HepG2 (cell line): ENCODE results near the gene JAGN1. TPM values are rescaled to one million over a fixed set of nuclear protein-coding genes. Genes with fewer than 3 reads are reported as not detected.

Source experiments
- ATAC-seq: fragments of 200-7000 bp; cut with Tn5 transposase; 3 replicates; pipeline ENCODE4 v1.9.1; 2020; ENCODE audit warnings: mild to moderate bottlenecking, moderate library complexity
- BruUV-seq: library from RNA; stranded (reverse); fragments of 400-500 nt; replicated peaks from 2 replicates; lab custom pipeline; 2021; lab: Mats Ljungman, UMichigan
- CTCF ChIA-PET: fragments of 300-600 bp; formaldehyde crosslinking; extraction: SDS; loops from one replicate; lab custom pipeline; 2021; ENCODE audit warnings: low total read pairs, inconsistent platforms, low intra/inter-chr PET ratio; lab: Yijun Ruan, JAX
- POLR2A ChIA-PET: fragments of 350-600 bp; sonication (Branson Sonifier 250); formaldehyde crosslinking; loops from one replicate; lab custom pipeline; 2020; ENCODE audit warnings: antibody characterized with exemption, inconsistent platforms; lab: Yijun Ruan, JAX
- DNase-seq: peaks from one replicate; pipeline ENCODE4 v3.0.0-alpha.2; 2015; ENCODE audit warnings: low spot score
- FAIRE-seq: peaks from 3 replicates; lab custom pipeline; 2011; peaks lifted over from hg19 to GRCh38; lab: Jason Lieb, UNC
- H2AFZ ChIP-seq: one replicate; pipeline ENCODE4 v1.6.1; 2011; ENCODE audit warnings: low read length, inconsistent platforms
- H3K27ac ChIP-seq: fragments of 300-600 bp; 3 replicates; pipeline ENCODE4 v1.8.0; 2011; ENCODE audit warnings: mixed run types, mild to moderate bottlenecking, mixed read lengths, low read length, inconsistent platforms; ENCODE audit not compliant: insufficient read depth; ENCODE audit errors: extremely low read length
- H3K27me3 ChIP-seq, 2 experiments: fragments of 200-600 bp in 1 of 2; 2 replicates in 1 of 2; 3 replicates in 1 of 2; pipeline versions ENCODE4 v1.6.0 to v1.8.0; 2011; ENCODE audit warnings: low read length in 2 of 2, mild to moderate bottlenecking in 2 of 2, moderate library complexity in 2 of 2, inconsistent platforms in 1 of 2; ENCODE audit not compliant: insufficient read depth in 2 of 2, control insufficient read depth in 1 of 2
- H3K36me3 ChIP-seq, 2 experiments: fragments of 200-600 bp in 1 of 2; replicated peaks in 1 of 2; 2 replicates in 1 of 2; 3 replicates in 1 of 2; pipeline versions ENCODE4 v1.5.1 to v1.8.0; 2011; ENCODE audit warnings: low read length in 2 of 2, inconsistent platforms in 1 of 2; ENCODE audit not compliant: insufficient read depth in 2 of 2, control insufficient read depth in 1 of 2
- H3K4me1 ChIP-seq: 2 replicates; pipeline ENCODE4 v1.5.1; 2012; ENCODE audit warnings: low read length, inconsistent platforms; ENCODE audit not compliant: insufficient read depth
- H3K4me2 ChIP-seq: 2 replicates; pipeline ENCODE4 v1.6.0; 2011; ENCODE audit warnings: low read depth, low read length, inconsistent platforms
- H3K4me3 ChIP-seq, 3 experiments: fragments of 200-600 bp in 1 of 3; sonication (generic), shearing (Covaris generic) in 1 of 3; replicated peaks in 1 of 3; 2 replicates each; pipeline ENCODE4 v1.5.1; 2011 to 2016; ENCODE audit warnings: low read length in 3 of 3, inconsistent platforms in 2 of 3, low read depth in 2 of 3, mild to moderate bottlenecking in 2 of 3, control low read depth in 1 of 3, mixed read lengths in 1 of 3; ENCODE audit not compliant: insufficient read depth in 1 of 3
- H3K79me2 ChIP-seq: one replicate; pipeline ENCODE4 v1.6.1; 2011; ENCODE audit warnings: low read length, inconsistent platforms; ENCODE audit not compliant: insufficient read depth
- H3K9ac ChIP-seq: 2 replicates; pipeline ENCODE4 v1.6.0; 2011; ENCODE audit warnings: mild to moderate bottlenecking, low read depth, low read length, inconsistent platforms; ENCODE audit not compliant: insufficient read depth
- H3K9me3 ChIP-seq: 2 replicates; pipeline ENCODE4 v1.5.1; 2012; ENCODE audit warnings: mild to moderate bottlenecking, low read length
- H4K20me1 ChIP-seq: 2 replicates; pipeline ENCODE4 v1.6.0; 2011; ENCODE audit warnings: inconsistent platforms, mild to moderate bottlenecking, low read length, moderate library complexity; ENCODE audit not compliant: insufficient read depth
- GLI4 ChIP-seq: sonication (generic); formaldehyde crosslinking; IDR thresholded peaks from 2 replicates; pipeline ENCODE4 v1.5.1; 2020; ENCODE audit warnings: missing genetic modification reagents, mild to moderate bottlenecking, moderate library complexity, borderline replicate concordance
- RAD21 ChIP-seq: fragments of 450-650 bp; formaldehyde crosslinking; IDR thresholded peaks from 2 replicates; pipeline ENCODE4 v1.5.0; 2020; ENCODE audit warnings: mild to moderate bottlenecking
- STAG1 ChIP-seq: sonication (generic); formaldehyde crosslinking; IDR thresholded peaks from 2 replicates; pipeline ENCODE4 v1.4.0; 2020; ENCODE audit warnings: missing genetic modification reagents
- WGBS: methylation state at CpG from one replicate; pipeline ENCODE4 v1.1.6; 2017; ENCODE audit warnings: low lambda C conversion rate; 5-methylcytosine and 5-hydroxymethylcytosine counted together
- in situ Hi-C: cut with HindIII; loops from 2 replicates; pipeline ENCODE4 v1.10.0; 2017; ENCODE audit warnings: low pct_unique_long_range_greater_than_20kb; ENCODE audit not compliant: extremely low pct_ligation_motif_present
- intact Hi-C: fragments of 100-400 bp; cut with micrococcal nuclease; formaldehyde crosslinking; loops from one replicate; pipeline ENCODE4 v1.10.0; 2022; ENCODE audit not compliant: unreplicated experiment
- polyA plus RNA-seq, 8 experiments: library from polyadenylated mRNA; depleted of rRNA in 3 of 8; stranded (reverse) in 7 of 8; unstranded in 1 of 8; fragments of >200 nt; fragmentation: Illumina TruSeq in 4 of 8; extraction: Trizol in 4 of 8; gene quantifications; 2 replicates each; pipeline versions ENCODE4 v1.2.1 to v1.2.3, GENCODE V29; 2011 to 2016; ENCODE audit warnings: low read depth in 4 of 8, missing spikeins in 1 of 8, mixed read lengths in 1 of 8; ENCODE audit not compliant: insufficient read depth in 1 of 8
- total RNA-seq, 5 experiments: library from RNA; depleted of rRNA; stranded (reverse); fragments of >200 nt; fragmentation: Illumina TruSeq; extraction: Trizol; gene quantifications; 2 replicates each; pipeline ENCODE4 v1.2.3, GENCODE V29; 2016; ENCODE audit warnings: low read depth in 1 of 5
- TF ChIP-seq, protein P1 (sequence below): sonication (generic); formaldehyde crosslinking; IDR thresholded peaks from 2 replicates; pipeline ENCODE4 v1.5.0; 2020; ENCODE audit warnings: mild to moderate bottlenecking, missing genetic modification reagents, moderate library complexity
- TF ChIP-seq, protein P2 (sequence below): sonication (generic); formaldehyde crosslinking; IDR thresholded peaks from 2 replicates; pipeline ENCODE4 v1.5.1; 2020; ENCODE audit warnings: mild to moderate bottlenecking, missing genetic modification reagents, moderate library complexity

The JAGN1 gene
- total and polyA plus RNA-seq, 2 of the 13 experiments (the other 11 are each of a cell fraction or from before 2014, with no cell fraction given), result 49.9 to 50.9 TPM

DNA sequence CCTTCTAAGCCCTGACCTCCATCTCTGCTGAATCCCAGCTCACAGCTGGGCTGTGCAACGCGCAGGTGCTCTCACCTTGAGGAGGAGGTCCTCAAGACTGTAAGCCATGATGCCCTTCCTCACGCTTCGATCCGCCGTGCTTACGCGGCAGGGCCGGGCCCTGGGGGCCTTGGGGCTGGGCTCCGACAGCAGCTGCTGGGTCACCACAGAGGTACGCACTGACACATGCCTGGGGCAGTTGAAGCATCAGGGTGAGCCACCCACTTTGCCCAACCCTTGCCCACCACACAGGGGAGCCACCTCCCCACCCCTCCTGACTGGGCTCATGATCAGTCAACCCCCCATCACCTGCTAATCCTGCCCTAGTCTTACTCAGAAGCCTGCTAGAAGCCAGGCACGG, 13.4 kb upstream of the JAGN1 start:
- ATAC-seq, result no peak
- H3K27me3 ChIP-seq, result no peaks in the 10 kb centered on the region
- H4K20me1 ChIP-seq, result no peaks in the 10 kb centered on the region
- H3K36me3 ChIP-seq, result no peaks in the 10 kb centered on the region
- H2AFZ ChIP-seq, result no peak overlapping the region
- DNase-seq, result no peak
- no peak for FAIRE-seq
- H3K79me2 ChIP-seq, result no peaks in the 10 kb centered on the region
- intact Hi-C loops, result loop anchor here (5.0 kb wide), 1 partner anchor 40 kb away; the partner anchor contains the start of gene IL17RC
- in situ Hi-C loops, result no loop called here
- 93% methylated on average over 7 of the region's 12 CpGs for WGBS
- H3K27ac ChIP-seq, result no peak overlapping the region
- ChIA-PET POLR2A (interaction anchor here (1.0 to 3.2 kb wide), 2 partner anchors 13 to 40 kb away, joined by 3 to 9 read pairs; partner anchors contain the start of gene IL17RC), CTCF (no interaction called here)
- H3K4me1 ChIP-seq, result peaks cover 34% of the 10 kb centered on the region
- TF ChIP-seq STAG1 (CRISPR knock-in tag) (peak; percentile 28; the same call in 1 of the 2 replicates), RAD21 (no peak), GLI4 (CRISPR knock-in tag) (no peak)
- TF ChIP-seq, protein P1, sequence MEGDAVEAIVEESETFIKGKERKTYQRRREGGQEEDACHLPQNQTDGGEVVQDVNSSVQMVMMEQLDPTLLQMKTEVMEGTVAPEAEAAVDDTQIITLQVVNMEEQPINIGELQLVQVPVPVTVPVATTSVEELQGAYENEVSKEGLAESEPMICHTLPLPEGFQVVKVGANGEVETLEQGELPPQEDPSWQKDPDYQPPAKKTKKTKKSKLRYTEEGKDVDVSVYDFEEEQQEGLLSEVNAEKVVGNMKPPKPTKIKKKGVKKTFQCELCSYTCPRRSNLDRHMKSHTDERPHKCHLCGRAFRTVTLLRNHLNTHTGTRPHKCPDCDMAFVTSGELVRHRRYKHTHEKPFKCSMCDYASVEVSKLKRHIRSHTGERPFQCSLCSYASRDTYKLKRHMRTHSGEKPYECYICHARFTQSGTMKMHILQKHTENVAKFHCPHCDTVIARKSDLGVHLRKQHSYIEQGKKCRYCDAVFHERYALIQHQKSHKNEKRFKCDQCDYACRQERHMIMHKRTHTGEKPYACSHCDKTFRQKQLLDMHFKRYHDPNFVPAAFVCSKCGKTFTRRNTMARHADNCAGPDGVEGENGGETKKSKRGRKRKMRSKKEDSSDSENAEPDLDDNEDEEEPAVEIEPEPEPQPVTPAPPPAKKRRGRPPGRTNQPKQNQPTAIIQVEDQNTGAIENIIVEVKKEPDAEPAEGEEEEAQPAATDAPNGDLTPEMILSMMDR (CRISPR knock-in tag), result peak; percentile 42
- TF ChIP-seq, protein P2, sequence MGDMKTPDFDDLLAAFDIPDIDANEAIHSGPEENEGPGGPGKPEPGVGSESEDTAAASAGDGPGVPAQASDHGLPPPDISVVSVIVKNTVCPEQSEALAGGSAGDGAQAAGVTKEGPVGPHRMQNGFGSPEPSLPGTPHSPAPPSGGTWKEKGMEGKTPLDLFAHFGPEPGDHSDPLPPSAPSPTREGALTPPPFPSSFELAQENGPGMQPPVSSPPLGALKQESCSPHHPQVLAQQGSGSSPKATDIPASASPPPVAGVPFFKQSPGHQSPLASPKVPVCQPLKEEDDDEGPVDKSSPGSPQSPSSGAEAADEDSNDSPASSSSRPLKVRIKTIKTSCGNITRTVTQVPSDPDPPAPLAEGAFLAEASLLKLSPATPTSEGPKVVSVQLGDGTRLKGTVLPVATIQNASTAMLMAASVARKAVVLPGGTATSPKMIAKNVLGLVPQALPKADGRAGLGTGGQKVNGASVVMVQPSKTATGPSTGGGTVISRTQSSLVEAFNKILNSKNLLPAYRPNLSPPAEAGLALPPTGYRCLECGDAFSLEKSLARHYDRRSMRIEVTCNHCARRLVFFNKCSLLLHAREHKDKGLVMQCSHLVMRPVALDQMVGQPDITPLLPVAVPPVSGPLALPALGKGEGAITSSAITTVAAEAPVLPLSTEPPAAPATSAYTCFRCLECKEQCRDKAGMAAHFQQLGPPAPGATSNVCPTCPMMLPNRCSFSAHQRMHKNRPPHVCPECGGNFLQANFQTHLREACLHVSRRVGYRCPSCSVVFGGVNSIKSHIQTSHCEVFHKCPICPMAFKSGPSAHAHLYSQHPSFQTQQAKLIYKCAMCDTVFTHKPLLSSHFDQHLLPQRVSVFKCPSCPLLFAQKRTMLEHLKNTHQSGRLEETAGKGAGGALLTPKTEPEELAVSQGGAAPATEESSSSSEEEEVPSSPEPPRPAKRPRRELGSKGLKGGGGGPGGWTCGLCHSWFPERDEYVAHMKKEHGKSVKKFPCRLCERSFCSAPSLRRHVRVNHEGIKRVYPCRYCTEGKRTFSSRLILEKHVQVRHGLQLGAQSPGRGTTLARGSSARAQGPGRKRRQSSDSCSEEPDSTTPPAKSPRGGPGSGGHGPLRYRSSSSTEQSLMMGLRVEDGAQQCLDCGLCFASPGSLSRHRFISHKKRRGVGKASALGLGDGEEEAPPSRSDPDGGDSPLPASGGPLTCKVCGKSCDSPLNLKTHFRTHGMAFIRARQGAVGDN (CRISPR knock-in tag), result peak; percentile 25; the same call in 1 of the 2 replicates
- no TSS peak for BruUV-seq
- H3K9ac ChIP-seq, result no peak overlapping the region
- no peak overlapping the region for H3K4me2 ChIP-seq
- no peak overlapping the region for H3K4me3 ChIP-seq
- no peaks in the 10 kb centered on the region for H3K9me3 ChIP-seq
